ENCODE data around the gene SMG1.
"Not testable (repeated sequence)": the region's sequence is repeated elsewhere in the genome, so short reads cannot be mapped to it uniquely, and the experiment has no call there.

Gene SMG1

GRCh38 chr16:18759598-18760520 is 166.3 kb downstream of the SMG1 start:
- DNase-seq (ENCODE audit: low spot score) = peak; percentile 77

DNA sequence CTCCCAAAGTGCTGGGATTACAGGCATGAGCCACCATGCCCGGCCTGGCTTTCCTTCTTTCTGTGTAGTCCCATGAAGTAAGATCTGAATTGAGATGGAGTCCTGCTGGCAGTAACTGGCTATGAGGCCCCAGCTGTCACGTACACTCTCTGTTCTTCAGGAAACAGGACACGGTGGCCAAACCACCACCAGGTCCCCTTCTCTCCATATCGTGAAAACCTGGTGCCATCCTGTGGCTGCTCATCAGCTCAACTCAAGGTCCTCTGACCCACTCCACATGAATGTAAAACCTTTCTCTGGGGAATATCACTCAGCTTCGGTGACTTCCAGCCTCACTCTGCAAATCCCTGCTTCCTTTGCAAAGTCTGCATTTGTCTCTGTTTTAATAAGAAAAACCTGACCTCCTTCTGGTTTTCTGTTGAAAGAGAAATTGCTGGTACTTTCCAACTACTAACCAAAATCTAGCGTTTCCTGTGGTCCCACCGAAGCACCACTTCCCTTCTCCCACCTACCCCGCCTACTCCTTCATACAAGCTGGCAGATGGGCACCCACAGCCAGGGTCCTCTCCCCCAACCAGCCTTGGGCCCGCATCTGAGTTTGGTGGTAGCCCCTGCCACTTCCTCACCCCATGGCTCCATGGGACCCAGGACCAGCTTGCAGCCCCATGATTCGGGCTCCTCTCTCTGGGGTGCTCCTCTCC is 168.1 kb downstream of the SMG1 start:
- not testable (repeated sequence) for DNase-seq (ENCODE audit: low spot score)

GRCh38 chr16:18756639-18757038 is 169.6 kb downstream of the SMG1 start:
- not testable (repeated sequence) for DNase-seq (ENCODE audit: low spot score)

Measured in activated CD4-positive, alpha-beta T cell treated with anti-CD3 and anti-CD28 coated beads, Interleukin-2, Interleukin-4, amounts not matched to agents 100 ng/mL and 50 ng/mL, durations not matched to agents 16 hours and 8 hours (primary cell).